HCT116 (cell line): ENCODE data around the gene CCDC63.

Experiments
- CTCF ChIP-seq, 3 experiments: fragments of 200-600 bp in 1 of 3; sonication (generic) in 1 of 3; IDR thresholded peaks in 2 of 3; conservative IDR thresholded peaks in 1 of 3; 2 replicates each; pipeline ENCODE4 v1.5.1; 2012 to 2017; ENCODE audit warnings: low read depth in 2 of 3, low read length in 2 of 3, antibody characterized with exemption in 1 of 3, borderline replicate concordance in 1 of 3, control low read depth in 1 of 3, mild to moderate bottlenecking in 1 of 3, mixed read lengths in 1 of 3, mixed run types in 1 of 3, moderate library complexity in 1 of 3; ENCODE audit not compliant: insufficient read depth in 1 of 3
- EZH2 ChIP-seq: fragments of 200-600 bp; sonication (generic); IDR thresholded peaks from 2 replicates; pipeline ENCODE4 v1.6.1; 2017; ENCODE audit warnings: antibody characterized with exemption, mixed run types
- EZH2phosphoT487 ChIP-seq: fragments of 200-600 bp; IDR thresholded peaks from 2 replicates; pipeline ENCODE4 v1.6.1; 2018; ENCODE audit warnings: antibody characterized with exemption, borderline replicate concordance
- JUND ChIP-seq: IDR thresholded peaks from 2 replicates; pipeline ENCODE4 v1.6.1; 2012
- MAX ChIP-seq: IDR thresholded peaks from 2 replicates; pipeline ENCODE4 v1.6.1; 2012
- POLR2A ChIP-seq: IDR thresholded peaks from 2 replicates; pipeline ENCODE4 v1.7.0; 2011; ENCODE audit warnings: borderline replicate concordance; ENCODE audit not compliant: insufficient read depth, insufficient read length; ENCODE audit errors: extremely low read depth
- POLR2AphosphoS5 ChIP-seq: IDR thresholded peaks from 2 replicates; pipeline ENCODE4 v1.6.1; 2011; ENCODE audit warnings: mild to moderate bottlenecking, low read depth, low read length, moderate library complexity
- REST ChIP-seq: IDR thresholded peaks from 2 replicates; pipeline ENCODE4 v1.6.1; 2012; ENCODE audit warnings: low read depth
- SIN3A ChIP-seq: IDR thresholded peaks from 2 replicates; pipeline ENCODE4 v1.6.1; 2012; ENCODE audit warnings: low read depth
- YY1 ChIP-seq: IDR thresholded peaks from 2 replicates; pipeline ENCODE4 v1.6.1; 2011; ENCODE audit warnings: low read length, low read depth, moderate library complexity, mild to moderate bottlenecking; ENCODE audit not compliant: insufficient replicate concordance; ENCODE audit errors: extremely low read depth
- ZNF274 ChIP-seq: fragments of 200-500 bp; sonication (Bioruptor generic); IDR thresholded peaks from 2 replicates; pipeline ENCODE4 v1.6.1; 2014; ENCODE audit warnings: mild to moderate bottlenecking, low read depth, low read length, inconsistent platforms

GRCh38 chr12:110809149-110809548 is 37.6 kb upstream of the CCDC63 start:
- TF ChIP-seq JUND (no peak), CTCF (IDR thresholded peaks at IDR 0.05 in 2 of 3, conservative IDR thresholded peaks at IDR 0.05 in 1 of 3; ENCODE audit: borderline replicate concordance in 1 of 3, insufficient read depth in 1 of 3, low read depth in 2 of 3, low read length in 2 of 3) (no peak), POLR2A (no peak), SIN3A (no peak), REST (no peak), ZNF274 (no peak), MAX (no peak), POLR2AphosphoS5 (no peak), EZH2 (no peak), YY1 (no peak), EZH2phosphoT487 (no peak)
